B cell (primary cell): ENCODE data around the gene CTR9. TPM values are rescaled to one million over a fixed set of nuclear protein-coding genes. Genes with fewer than 3 reads are reported as not detected.

Experiments used
- ATAC-seq: fragments of 200-7000 bp; cut with Tn5 transposase; one replicate; pipeline ENCODE4 v1.10.0; 2021; ENCODE audit warnings: low read depth, mild to moderate bottlenecking, moderate number of reproducible peaks, moderate library complexity
- CTCF ChIA-PET: fragments of 350-600 bp; sonication (Branson Sonifier 250); formaldehyde crosslinking; loops from one replicate; lab custom pipeline; 2021; ENCODE audit warnings: antibody characterized with exemption, inconsistent platforms; lab: Charles Lee
- POLR2A ChIA-PET: fragments of 350-600 bp; sonication (Branson Sonifier 250); formaldehyde crosslinking; loops from one replicate; lab custom pipeline; 2021; ENCODE audit warnings: antibody characterized with exemption; lab: Charles Lee
- DNase-seq: peaks from one replicate; pipeline ENCODE4 v3.0.0; 2013
- H2AFZ ChIP-seq: 2 replicates; pipeline ENCODE4 v1.6.1; 2012; ENCODE audit warnings: mild to moderate bottlenecking, low read depth, low read length; ENCODE audit not compliant: insufficient read depth, poor library complexity, severe bottlenecking
- H3K27ac ChIP-seq, 2 donors: 1 replicate in 1 of 2; 2 replicates in 1 of 2; pipeline ENCODE4 v1.5.1; 2012 to 2013; ENCODE audit warnings: low read length in 2 of 2, mild to moderate bottlenecking in 2 of 2, moderate library complexity in 1 of 2
- H3K27me3 ChIP-seq, 4 experiments: fragments of 200-600 bp in 1 of 4; sonication (generic) in 1 of 4; replicated peaks in 1 of 4; 1 replicate in 2 of 4; 2 replicates in 2 of 4; pipeline versions ENCODE4 v1.6.1 to v1.7.0; 2013 to 2016; ENCODE audit warnings: low read length in 3 of 4, mild to moderate bottlenecking in 2 of 4, mixed read lengths in 1 of 4, moderate library complexity in 1 of 4; ENCODE audit not compliant: insufficient read depth in 4 of 4, control insufficient read depth in 3 of 4; ENCODE audit errors: control extremely low read depth in 1 of 4
- H3K36me3 ChIP-seq, 2 experiments: replicated peaks in 1 of 2; 1 replicate in 1 of 2; 2 replicates in 1 of 2; pipeline versions ENCODE4 v1.6.1 to v1.7.1; 2013; ENCODE audit warnings: low read length in 1 of 2; ENCODE audit not compliant: insufficient read depth in 2 of 2, control insufficient read depth in 1 of 2; ENCODE audit errors: control extremely low read depth in 1 of 2, extremely low read depth in 1 of 2
- H3K4me1 ChIP-seq, 2 donors: fragments of 200-600 bp in 1 of 2; sonication (generic) in 1 of 2; 1 replicate in 1 of 2; 2 replicates in 1 of 2; pipeline versions ENCODE4 v1.5.1 to v1.6.1; 2013 to 2017; ENCODE audit warnings: low read length in 2 of 2; ENCODE audit not compliant: control insufficient read depth in 2 of 2, insufficient read depth in 2 of 2
- H3K4me2 ChIP-seq: replicated peaks from 2 replicates; pipeline ENCODE3; 2012; ENCODE audit warnings: mild to moderate bottlenecking, low read depth, low read length; ENCODE audit not compliant: poor library complexity, severe bottlenecking
- H3K4me3 ChIP-seq, 5 experiments: fragments of 200-600 bp in 1 of 5; sonication (generic) in 1 of 5; 1 replicate in 3 of 5; 2 replicates in 2 of 5; pipeline versions ENCODE4 v1.5.1 to v1.7.0; 2011 to 2016; ENCODE audit warnings: low read length in 4 of 5, mild to moderate bottlenecking in 4 of 5, low read depth in 2 of 5, control low read depth in 1 of 5, moderate library complexity in 1 of 5; ENCODE audit not compliant: insufficient read depth in 1 of 5; ENCODE audit errors: control extremely low read depth in 1 of 5, extremely low read depth in 1 of 5
- H3K79me2 ChIP-seq: fragments of 200-600 bp; sonication (generic); one replicate; pipeline ENCODE4 v1.6.0; 2016; ENCODE audit warnings: low read length; ENCODE audit not compliant: control insufficient read depth, insufficient read depth
- H3K9ac ChIP-seq: fragments of 200-600 bp; sonication (generic); 2 replicates; pipeline ENCODE4 v1.6.1; 2017; ENCODE audit warnings: mild to moderate bottlenecking, low read length, moderate library complexity
- H3K9me3 ChIP-seq, 3 donors: one replicate each; pipeline versions ENCODE4 v1.6.1 to v1.7.1; 2013; ENCODE audit warnings: low read length in 2 of 3; ENCODE audit not compliant: control insufficient read depth in 2 of 3, insufficient read depth in 1 of 3; ENCODE audit errors: control extremely low read depth in 1 of 3
- H4K20me1 ChIP-seq: 2 replicates; pipeline ENCODE4 v1.6.0; 2012; ENCODE audit warnings: mild to moderate bottlenecking, low read length; ENCODE audit not compliant: insufficient read depth, control insufficient read depth, poor library complexity, severe bottlenecking
- H3K27ac Mint-ChIP-seq: one replicate; pipeline ENCODE4 v1.8.0; 2021; ENCODE audit warnings: mixed read lengths
- H3K27me3 Mint-ChIP-seq: one replicate; pipeline ENCODE4 v1.8.0; 2021; ENCODE audit warnings: mixed read lengths
- H3K4me1 Mint-ChIP-seq: one replicate; pipeline ENCODE4 v1.8.0; 2021; ENCODE audit warnings: mixed read lengths
- H3K4me3 Mint-ChIP-seq: one replicate; pipeline ENCODE4 v1.8.0; 2021; ENCODE audit warnings: mixed read lengths
- H3K9me3 Mint-ChIP-seq: one replicate; pipeline ENCODE4 v1.8.0; 2022; ENCODE audit warnings: mixed read lengths; ENCODE audit not compliant: insufficient read depth
- CTCF ChIP-seq: fragments of 200-600 bp; IDR thresholded peaks from one replicate; pipeline ENCODE4 v1.8.0; 2022; ENCODE audit warnings: antibody characterized with exemption, mild to moderate bottlenecking
- EZH2 ChIP-seq: IDR thresholded peaks from 2 replicates; pipeline ENCODE4 v1.6.1; 2012; ENCODE audit warnings: borderline replicate concordance, low read depth, mild to moderate bottlenecking, moderate library complexity, low read length; ENCODE audit not compliant: insufficient read depth, poor library complexity, severe bottlenecking
- WGBS: methylation state at CpG from one replicate; pipeline ENCODE4 v1.1.5; 2013; ENCODE audit warnings: missing lambda C conversion rate; ENCODE audit not compliant: insufficient coverage; 5-methylcytosine and 5-hydroxymethylcytosine counted together
- intact Hi-C: fragments of 100-400 bp; cut with micrococcal nuclease; formaldehyde crosslinking; loops from one replicate; pipeline ENCODE4 v1.10.0; 2022
- polyA minus RNA-seq: library from RNA; depleted of rRNA, polyadenylated mRNA; stranded (reverse); fragments of >200 nt; gene quantifications from 2 replicates; pipeline ENCODE4 v1.2.3, GENCODE V29; 2012
- polyA plus RNA-seq: library from polyadenylated mRNA; depleted of rRNA; stranded (reverse); fragments of >200 nt; gene quantifications from 2 replicates; pipeline ENCODE4 v1.2.3, GENCODE V29; 2012
- total RNA-seq, 2 donors: library from RNA; stranded (reverse); fragments of 120-200 nt in 1 of 2; gene quantifications; 1 replicate in 1 of 2; 2 replicates in 1 of 2; pipeline versions ENCODE4 v1.2.3 to v1.2.4, GENCODE V29; 2013 to 2022

CTR9 gene
- 46.7 and 52.0 TPM in 2 replicates for total RNA-seq
- total RNA-seq (2013): 40.3 TPM
- 8.4 and 9.0 TPM in 2 replicates for polyA plus RNA-seq
- polyA minus RNA-seq: 13.8 and 17.1 TPM in 2 replicates

GRCh38 chr11:10750838-10751580 is at the start of gene CTR9:
CTR9 (plus strand) TSS chr11:10751246; CDS start chr11:10751413, 167 bp downstream.
- ChIA-PET CTCF (interaction anchor here (0.6 to 1.7 kb wide), 11 partner anchors 9 to 1836 kb away, joined by 3 to 6 read pairs (median 3); no protein-coding TSS in a partner anchor), POLR2A (interaction anchor here (0.8 to 1.5 kb wide), 6 partner anchors 11 to 309 kb away, joined by 3 to 20 read pairs (median 4); partner anchors contain the start of genes EIF4G2 and ZBED5)
- peak; percentile 95 for DNase-seq
- Histone ChIP-seq H3K4me1 (peaks cover 8 to 12% of the 10 kb centered on the region in 2 donors), H3K36me3 (peaks cover 10 to 28% of the 10 kb centered on the region in 2 experiments), H3K9ac (peak within 1 kb of the TSS; percentile 91), H4K20me1 (no peaks in the 10 kb centered on the region), H3K27ac (peak within 1 kb of the TSS; percentile 78 to 85), H3K9me3 (no peaks in the 10 kb centered on the region), H3K79me2 (peaks cover 11% of the 10 kb centered on the region), H3K4me3 (peak within 1 kb of the TSS; percentile 77 to 96 (median 92)), H2AFZ (peak within 1 kb of the TSS; percentile 90), H3K4me2 (peak within 1 kb of the TSS; percentile 74), H3K27me3 (no peaks in the 10 kb centered on the region)
- peak within 1 kb of the TSS; percentile 95 for H3K4me3 Mint-ChIP-seq
- TF ChIP-seq CTCF (no peak), EZH2 (no peak)
- WGBS: under 1% methylated on average over 67 of the region's 67 CpGs
- no peaks in the 10 kb centered on the region for H3K27me3 Mint-ChIP-seq
- intact Hi-C loops: loop anchor here (1.0 to 5.0 kb wide), 7 partner anchors 11 to 1290 kb away; partner anchors contain the start of genes EIF4G2, RNF141, ZBED5 and ZNF143
- no peaks in the 10 kb centered on the region for H3K9me3 Mint-ChIP-seq
- peak within 1 kb of the TSS; percentile 91 for H3K27ac Mint-ChIP-seq
- H3K4me1 Mint-ChIP-seq: peaks cover 21% of the 10 kb centered on the region
- ATAC-seq: peak; percentile 92

GRCh38 chr11:10701982-10702381 is 49.1 kb upstream of the CTR9 start:
- H3K27me3 Mint-ChIP-seq: no peaks in the 10 kb centered on the region
- H3K27ac ChIP-seq: no peak overlapping the region
- no peak overlapping the region for H3K27ac Mint-ChIP-seq
- ChIA-PET CTCF (interaction anchor here (1.2 kb wide), 1 partner anchor 20 kb away, joined by 3 read pairs; no protein-coding TSS in a partner anchor), POLR2A (no interaction called here)
- no peak overlapping the region for H3K4me2 ChIP-seq
- H3K9ac ChIP-seq: no peak overlapping the region
- no peaks in the 10 kb centered on the region for H3K4me1 Mint-ChIP-seq
- intact Hi-C loops: no loop called here
- H2AFZ ChIP-seq: no peak overlapping the region
- WGBS: 93% methylated on average over 3 of the region's 3 CpGs
- H3K79me2 ChIP-seq: no peaks in the 10 kb centered on the region
- no peaks in the 10 kb centered on the region for H3K9me3 Mint-ChIP-seq
- peaks cover 0 to 8% (median 3%) of the 10 kb centered on the region in 3 donors for H3K9me3 ChIP-seq
- H4K20me1 ChIP-seq: no peaks in the 10 kb centered on the region
- H3K4me1 ChIP-seq: no peaks in the 10 kb centered on the region
- no peak overlapping the region for H3K4me3 Mint-ChIP-seq
- ATAC-seq: no peak
- H3K36me3 ChIP-seq: no peaks in the 10 kb centered on the region
- TF ChIP-seq EZH2 (no peak), CTCF (no peak)
- H3K4me3 ChIP-seq: no peak overlapping the region
- DNase-seq: no peak
- H3K27me3 ChIP-seq: peaks cover 0 to 5% (median 0%) of the 10 kb centered on the region in 4 experiments
